ENCODE results near the gene CACNB4. TPM values are rescaled to one million over a fixed set of nuclear protein-coding genes. Genes with fewer than 3 reads are reported as not detected.

The CACNB4 gene
- total and polyA plus RNA-seq, 2 of the 4 experiments (the other 2 are of a cell fraction) = 0.12 to 0.36 TPM

DNA sequence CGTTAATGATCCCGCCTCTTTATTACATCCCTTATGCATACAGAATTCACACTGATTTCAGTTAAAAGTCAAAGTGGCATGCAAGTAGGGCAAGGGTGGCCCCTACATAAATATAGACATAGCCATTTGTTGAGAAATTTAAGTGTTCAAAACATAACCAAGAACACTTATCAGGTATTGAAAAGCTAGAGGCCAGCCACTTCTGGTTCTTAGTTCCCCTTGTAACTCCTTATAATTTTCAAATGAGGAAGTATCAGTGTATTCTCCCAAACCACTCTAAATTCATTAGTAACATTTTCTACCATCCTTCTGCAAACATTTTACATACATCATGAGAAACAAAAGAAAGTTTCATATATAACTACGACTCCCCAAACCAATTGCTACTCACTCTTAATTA is 264.9 kb downstream of the CACNB4 start:
- Histone ChIP-seq H2BK15ac (ENCODE audit: low read depth, low read length) (no peak overlapping the region), H3K36me3 (ENCODE audit: control insufficient read depth, insufficient read depth, low read length) (no peaks in the 10 kb centered on the region), H4K8ac (ENCODE audit: low read depth in 2 of 2, low read length in 2 of 2) (no peak overlapping the region), H2BK5ac (ENCODE audit: low read depth, low read length, poor library complexity, severe bottlenecking) (no peak overlapping the region), H3K27ac (ENCODE audit: insufficient read depth, low read length) (no peak overlapping the region), H3K9me3 (ENCODE audit: control insufficient read depth, insufficient read depth, low read length) (no peaks in the 10 kb centered on the region), H3K9me1 (ENCODE audit: insufficient read depth, low read length) (no peaks in the 10 kb centered on the region), H2BK120ac (ENCODE audit: low read depth, low read length) (no peak overlapping the region), H2BK20ac (ENCODE audit: low read depth, low read length) (no peak overlapping the region), H3K56ac (ENCODE audit: extremely low read depth, insufficient read depth, low read length) (no peak overlapping the region), H3K4me1 (ENCODE audit: control insufficient read depth, insufficient read depth, low read length) (no peaks in the 10 kb centered on the region), H4K5ac (ENCODE audit: low read depth, low read length) (no peak overlapping the region), H2AK5ac (ENCODE audit: low read depth, low read length) (no peak overlapping the region), H4K91ac (ENCODE audit: insufficient read depth, low read depth, low read length) (no peak overlapping the region), H3K4me3 (ENCODE audit: insufficient read depth, low read depth, low read length) (no peak overlapping the region), H3K4ac (ENCODE audit: low read depth, low read length) (no peak overlapping the region), H3K27me3 (ENCODE audit: control insufficient read depth, insufficient read depth, low read length) (no peaks in the 10 kb centered on the region), H3K79me1 (ENCODE audit: low read depth in 1 of 2, low read length in 2 of 2) (no peaks in the 10 kb centered on the region), H3K4me2 (ENCODE audit: low read depth, low read length) (no peak overlapping the region), H3K23ac (ENCODE audit: low read depth, low read length) (no peak overlapping the region), H3K9ac (ENCODE audit: low read depth, low read length) (no peak overlapping the region), H4K20me1 (ENCODE audit: insufficient read depth, low read length) (no peaks in the 10 kb centered on the region), H2AK9ac (replicated peaks; ENCODE audit: low read depth, low read length, poor library complexity) (no peak overlapping the region), H3K18ac (ENCODE audit: low read depth, low read length) (no peak overlapping the region), H2AFZ (replicated peaks; ENCODE audit: low read length, poor library complexity) (no peak overlapping the region), H3K14ac (replicated peaks; ENCODE audit: low read depth, low read length) (no peak overlapping the region)
- ChIA-PET POLR2A (ENCODE audit: unreplicated experiment) (no interaction called here), CTCF (no interaction called here)
- no peak for TF ChIP-seq RCOR1 (IDR thresholded peaks at IDR 0.05; ENCODE audit: insufficient replicate concordance, low read length)
- TF ChIP-seq FOS (IDR thresholded peaks at IDR 0.05; ENCODE audit: low read depth, low read length) = no peak
- intact Hi-C loops (cut with micrococcal nuclease) (no loop called here), dilution Hi-C loops (cut with HindIII; ENCODE audit: low sequenced_read_pairs, unreplicated experiment) (no loop called here), in situ Hi-C loops (cut with MboI; ENCODE audit: low sequenced_read_pairs) (no loop called here)
- ATAC-seq (ENCODE audit: low read depth) = no peak
- no CpG with 5 or more reads among the region's 3 CpGs for WGBS, 2 experiments (ENCODE audit: extremely low coverage in 2 of 2, insufficient read length in 1 of 2)
- no peak for DNase-seq
- BruUV-seq (replicated peaks) = no TSS peak
